ENCODE results near the gene GUK1. TPM values are rescaled to one million over a fixed set of nuclear protein-coding genes. Genes with fewer than 3 reads are reported as not detected.
"Not testable (repeated sequence)": the region's sequence is repeated elsewhere in the genome, so short reads cannot be mapped to it uniquely, and the experiment has no call there.

The GUK1 gene
- polyA plus RNA-seq, 1 donor, result 153 TPM

- DNase-seq, result no peak
Measured at GRCh38 chr1:228163007-228163753, 23.1 kb downstream of the GUK1 start.

DNA sequence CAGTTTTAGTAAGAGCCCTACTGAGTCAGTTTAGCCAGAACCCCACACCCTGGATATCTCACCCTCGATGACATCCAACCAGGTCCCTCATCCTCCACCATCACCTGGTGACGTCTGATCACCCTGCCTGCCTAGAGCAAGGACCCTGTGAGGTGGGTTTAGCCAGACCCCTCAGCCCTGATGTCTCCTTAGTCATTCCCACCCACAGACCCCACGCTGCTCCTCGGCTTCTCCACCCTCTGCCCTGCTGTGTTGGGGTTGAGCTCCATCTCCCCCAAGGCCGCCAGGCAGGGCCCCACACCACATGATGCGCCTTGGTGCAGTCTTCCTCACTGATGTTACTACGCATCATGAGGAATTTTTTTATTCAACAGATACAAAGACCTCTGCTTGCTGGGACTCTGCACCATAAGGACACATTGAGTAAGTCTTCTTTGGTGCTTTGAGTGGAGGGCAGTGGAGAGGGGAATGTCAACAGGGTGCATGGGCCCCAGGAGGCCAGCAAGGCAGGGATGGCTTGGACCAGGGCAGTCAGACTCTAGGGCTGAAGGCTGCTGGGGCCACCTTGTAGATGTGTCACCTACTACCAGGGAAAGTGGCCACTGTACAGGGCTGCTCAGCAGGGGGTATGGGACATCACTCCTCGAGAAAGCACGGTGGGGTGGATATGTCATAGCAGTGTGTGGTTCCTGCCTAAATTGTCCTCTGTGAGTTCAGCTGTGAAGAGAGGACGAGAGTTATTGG is 23.9 kb downstream of the GUK1 start:
- no peak for DNase-seq

GRCh38 chr1:228164561-228165371 is 24.7 kb downstream of the GUK1 start:
- no peak for DNase-seq

GRCh38 chr1:228165372-228166169 is 25.5 kb downstream of the GUK1 start, which contains the start of gene IBA57:
TSS of gene IBA57 (plus strand) at chr1:228165804. CDS start at chr1:228165817, 13 bp downstream.
- peak; percentile 99 for DNase-seq

- DNase-seq, result peak; percentile 62
Measured at GRCh38 chr1:228166170-228166936, 26.3 kb downstream of the GUK1 start.

DNA sequence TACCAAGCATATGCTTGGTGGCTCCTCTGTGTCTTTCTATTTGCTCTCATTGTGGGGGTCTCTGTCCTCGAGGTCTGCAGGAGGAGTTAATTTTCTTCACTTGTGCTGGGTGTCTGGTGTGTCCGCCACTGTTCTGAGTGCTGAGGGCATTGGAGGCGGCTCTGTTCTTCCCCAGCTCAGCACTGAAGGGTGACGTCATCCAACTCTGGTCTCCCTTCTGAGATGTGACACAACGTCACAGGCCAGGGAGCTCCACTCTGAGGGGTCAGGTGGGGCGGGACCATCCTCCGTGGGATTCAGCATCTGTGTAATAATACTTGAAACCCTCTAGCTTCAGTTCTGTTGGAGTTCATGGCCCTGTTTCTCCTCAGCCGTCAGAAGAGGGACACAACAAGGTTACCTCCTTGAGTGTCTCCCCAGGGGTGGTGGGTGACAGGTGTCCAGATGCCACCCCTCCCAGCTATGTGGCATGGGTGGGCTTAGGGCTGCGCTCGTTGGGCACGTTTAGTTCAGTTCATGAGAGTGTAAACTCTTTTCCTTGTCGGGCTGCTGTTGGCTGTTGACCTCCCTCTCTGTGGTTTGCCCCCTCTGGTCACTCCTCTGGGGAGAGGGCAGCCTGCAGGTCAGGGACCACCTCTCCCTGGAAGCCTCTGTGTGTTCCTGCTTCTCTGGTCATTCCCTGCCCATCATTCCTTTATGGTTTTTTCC is 28.6 kb downstream of the GUK1 start:
- DNase-seq, result no peak

DNA sequence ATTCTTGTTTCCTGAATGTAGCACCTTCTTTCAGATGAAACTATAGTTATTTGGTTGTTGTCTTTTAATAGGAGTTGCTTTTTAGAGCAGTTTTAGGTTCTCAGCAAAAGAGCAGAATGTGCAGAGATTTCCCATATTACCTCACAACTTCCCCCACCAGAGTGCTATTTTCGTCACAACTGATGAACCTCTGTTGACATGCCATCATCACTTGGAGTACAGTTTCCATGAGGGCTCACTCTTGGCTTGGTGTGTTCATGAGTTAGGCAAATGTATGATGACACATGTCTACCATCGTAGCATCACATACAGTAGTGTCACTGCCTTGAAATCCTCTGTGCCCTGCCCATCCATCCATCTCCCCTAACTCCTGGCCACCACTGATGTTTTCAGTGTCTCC is 29.3 kb downstream of the GUK1 start:
- DNase-seq, result no peak

GRCh38 chr1:228170666-228171065 is 30.6 kb downstream of the GUK1 start:
- DNase-seq, result no peak

DNA sequence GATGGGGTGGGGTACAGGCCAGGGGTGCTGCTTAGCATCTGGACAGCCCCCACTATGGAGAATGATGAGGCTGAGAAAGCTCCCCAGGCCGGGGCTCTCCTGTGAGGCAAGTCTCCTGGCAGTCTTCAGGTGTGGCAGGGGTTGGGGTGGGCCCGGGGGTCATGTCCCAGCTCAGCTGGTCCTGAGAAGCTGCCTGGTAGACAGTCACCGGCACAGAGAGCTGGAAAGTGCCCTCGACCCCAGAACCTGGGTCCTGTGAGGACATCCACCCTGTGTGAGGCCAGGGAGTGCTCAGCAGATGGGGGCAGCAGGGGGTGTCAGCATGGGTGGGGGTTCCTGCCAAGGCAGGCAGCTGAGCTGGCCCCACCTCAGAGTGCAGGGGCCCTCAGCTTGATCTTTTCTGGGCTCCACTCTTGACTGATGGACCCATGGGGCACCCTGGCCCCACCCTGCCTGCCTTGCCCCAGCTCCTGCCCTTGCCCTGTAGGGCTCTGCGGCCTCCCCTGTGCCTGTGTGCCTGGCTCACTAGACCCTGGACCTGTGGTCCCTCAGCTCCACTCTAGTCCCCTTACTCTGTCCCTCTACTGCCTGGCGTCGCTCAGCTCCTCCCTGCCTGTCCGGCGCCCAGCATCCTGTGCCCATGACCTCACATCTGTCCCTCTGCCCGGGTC is 31.3 kb downstream of the GUK1 start:
- no peak for DNase-seq

DNA sequence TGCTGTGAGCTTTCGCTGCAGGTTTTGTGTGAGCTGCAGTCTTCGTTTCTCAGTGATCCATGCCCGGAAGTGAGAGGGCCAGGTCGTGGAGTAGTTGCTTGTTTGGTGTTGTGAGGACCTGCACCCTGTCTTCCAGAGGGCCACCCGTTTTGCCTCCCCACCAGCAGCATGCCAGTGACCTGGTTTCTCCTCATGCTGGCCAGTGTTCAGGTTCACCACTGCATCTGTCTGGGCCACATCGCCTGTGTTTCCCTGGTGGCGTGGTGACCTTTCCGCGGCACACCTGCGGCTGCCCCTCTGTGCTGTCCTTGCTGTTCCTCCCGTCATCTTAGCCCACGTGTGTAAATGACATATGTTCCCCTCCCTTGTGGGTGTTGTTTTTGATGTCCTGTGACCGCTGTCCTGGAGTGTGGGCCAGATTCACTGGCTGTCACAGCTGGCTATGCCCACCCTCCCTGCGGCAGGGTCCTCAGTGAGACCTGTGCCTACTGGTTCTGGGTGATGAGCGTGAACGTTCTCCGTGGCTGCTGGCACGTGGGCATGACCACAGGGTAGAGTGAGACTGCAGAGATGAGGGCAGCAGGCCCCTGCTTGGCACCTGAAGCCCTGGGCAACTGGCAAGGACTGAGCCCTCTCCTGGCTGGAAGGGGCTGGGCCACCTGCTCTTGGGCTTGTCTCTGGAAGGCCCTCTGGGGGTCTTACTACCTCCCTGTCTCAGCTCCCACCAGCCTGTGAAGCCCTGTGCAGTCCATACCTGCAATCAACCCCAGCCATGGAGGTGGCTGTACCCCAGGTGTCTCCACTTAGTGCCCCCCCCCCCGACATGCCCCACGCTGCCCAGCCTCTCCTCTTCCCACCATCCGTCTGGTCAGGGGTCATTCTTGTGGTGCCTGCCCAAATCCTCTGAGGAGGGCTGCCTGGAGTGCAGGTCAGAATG is 32.8 kb downstream of the GUK1 start:
- DNase-seq, result no peak

DNA sequence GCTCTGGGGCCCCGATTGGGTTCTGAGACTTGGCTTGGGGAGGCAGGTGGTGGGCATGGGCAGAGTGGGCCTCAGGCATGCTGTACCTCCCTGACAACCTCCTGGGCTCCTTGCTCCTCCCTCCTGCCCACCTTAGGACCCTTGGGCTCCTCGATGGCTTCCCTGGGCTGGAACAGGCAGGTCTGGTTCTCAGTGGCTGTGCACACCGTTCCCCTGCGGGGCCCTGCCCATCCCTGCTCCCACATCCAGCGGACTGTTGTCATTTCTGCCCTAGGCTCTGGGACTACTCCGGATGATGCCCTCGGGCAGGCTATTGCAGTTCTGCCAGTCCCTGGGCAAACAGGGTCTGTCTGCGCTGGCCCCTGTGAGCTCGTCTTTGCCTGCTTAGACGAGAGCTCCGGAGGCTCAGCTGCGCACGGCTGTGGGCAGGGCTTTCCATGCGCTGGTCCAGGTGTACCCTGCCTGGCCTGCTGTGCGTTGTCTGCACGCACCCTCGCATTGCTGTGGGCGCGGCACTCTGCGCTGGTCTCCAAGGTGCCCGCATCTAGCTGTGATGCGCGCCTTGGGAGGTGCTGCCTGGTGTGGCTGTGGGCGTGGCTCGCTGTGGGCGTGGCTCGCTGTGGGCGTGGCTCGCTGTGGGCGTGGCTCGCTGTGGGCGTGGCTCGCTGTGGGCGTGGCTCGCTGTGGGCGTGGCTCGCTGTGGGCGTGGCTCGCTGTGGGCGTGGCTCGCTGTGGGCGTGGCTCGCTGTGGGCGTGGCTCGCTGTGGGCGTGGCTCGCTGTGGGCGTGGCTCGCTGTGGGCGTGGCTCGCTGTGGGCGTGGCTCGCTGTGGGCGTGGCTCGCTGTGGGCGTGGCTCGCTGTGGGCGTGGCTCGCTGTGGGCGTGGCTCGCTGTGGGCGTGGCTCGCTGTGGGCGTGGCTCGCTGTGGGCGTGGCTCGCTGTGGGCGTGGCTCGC is 33.7 kb downstream of the GUK1 start:
- DNase-seq, result not testable (repeated sequence)

DNA sequence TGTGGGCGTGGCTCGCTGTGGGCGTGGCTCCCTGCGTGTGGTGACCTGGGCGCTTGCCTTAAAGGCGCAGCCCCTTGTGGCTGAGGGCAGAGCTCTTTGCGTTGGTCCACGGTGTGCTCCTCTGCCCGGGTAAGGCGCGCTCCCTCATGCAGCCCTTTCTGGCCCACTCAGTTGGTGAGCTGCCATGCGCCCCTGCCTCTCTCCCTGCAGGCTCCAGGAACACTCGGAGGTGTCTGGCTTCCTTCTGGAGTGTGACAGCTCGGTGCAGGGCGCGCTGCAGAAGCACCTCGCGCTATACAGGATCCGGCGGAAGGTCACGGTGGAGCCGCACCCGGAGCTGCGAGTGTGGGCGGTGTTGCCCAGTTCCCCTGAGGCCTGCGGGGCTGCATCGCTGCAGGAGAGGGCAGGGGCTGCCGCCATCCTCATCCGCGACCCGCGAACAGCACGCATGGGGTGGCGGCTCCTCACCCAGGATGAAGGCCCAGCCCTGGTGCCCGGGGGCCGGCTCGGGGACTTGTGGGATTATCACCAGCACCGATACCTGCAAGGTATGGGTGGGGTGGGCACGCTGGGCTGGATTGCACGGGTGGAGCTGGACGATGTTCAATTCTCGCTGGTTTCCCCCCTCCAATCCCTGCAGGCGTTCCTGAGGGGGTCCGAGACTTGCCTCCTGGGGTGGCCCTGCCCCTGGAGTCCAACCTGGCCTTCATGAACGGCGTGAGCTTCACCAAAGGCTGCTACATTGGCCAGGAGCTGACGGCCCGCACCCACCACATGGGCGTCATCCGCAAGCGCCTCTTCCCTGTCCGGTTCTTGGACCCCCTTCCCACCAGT is 34.6 kb downstream of the GUK1 start:
- no peak for DNase-seq

DNA sequence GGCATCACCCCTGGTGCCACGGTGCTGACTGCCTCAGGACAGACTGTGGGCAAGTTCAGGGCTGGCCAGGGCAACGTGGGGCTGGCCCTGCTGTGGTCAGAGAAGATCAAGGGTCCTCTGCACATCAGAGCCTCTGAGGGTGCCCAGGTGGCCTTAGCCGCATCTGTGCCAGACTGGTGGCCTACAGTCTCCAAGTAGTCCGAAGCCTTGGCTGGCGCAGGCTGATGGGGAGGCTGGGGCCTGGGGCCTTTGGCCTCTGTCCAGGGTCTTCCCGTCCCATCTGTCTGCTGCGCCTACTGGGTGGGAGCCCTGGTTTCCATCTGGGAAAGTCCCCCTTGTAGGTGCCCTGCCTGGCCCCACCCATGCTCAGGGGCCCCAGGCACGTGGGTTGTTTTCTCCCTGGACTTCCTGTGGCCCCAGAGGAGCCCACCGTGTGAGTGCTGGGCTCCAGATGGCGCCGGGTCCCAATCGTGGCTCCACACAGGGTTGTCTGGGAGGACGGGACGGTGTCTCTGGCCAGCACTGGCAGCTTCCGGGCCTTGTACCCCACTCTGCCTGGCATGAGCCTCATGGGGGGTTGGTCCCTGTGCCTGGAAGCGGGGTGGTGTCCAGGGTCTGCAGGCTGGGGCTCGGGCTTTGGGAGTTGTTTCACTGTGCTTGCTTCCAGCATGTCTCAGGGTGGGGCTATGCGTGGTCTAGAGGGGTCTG is 35.4 kb downstream of the GUK1 start:
- no peak for DNase-seq

DNA sequence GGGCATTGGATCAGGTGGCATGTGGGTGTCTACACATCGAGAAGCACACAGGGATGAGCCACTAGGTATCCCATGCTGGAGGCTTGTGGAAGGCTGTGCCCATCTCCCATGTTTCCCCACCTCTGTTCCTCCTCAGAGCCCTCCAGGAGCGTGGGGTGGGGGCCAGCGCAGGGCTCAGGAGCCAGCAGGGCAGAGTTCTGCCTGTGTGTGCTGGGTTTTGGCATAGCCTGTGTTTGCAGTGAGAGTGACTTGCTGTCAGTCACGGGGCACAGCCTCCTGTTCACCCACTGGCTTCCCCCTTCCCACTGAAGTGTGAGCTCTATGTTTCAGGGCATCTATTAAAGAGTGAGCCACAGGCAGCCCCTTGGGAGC is 35.9 kb downstream of the GUK1 start:
- DNase-seq, result no peak

GRCh38 chr1:228176461-228177182 is 36.5 kb downstream of the GUK1 start:
- DNase-seq, result no peak

GRCh38 chr1:228177183-228177475 is 37.0 kb downstream of the GUK1 start:
- DNase-seq, result no peak

Measured in hindlimb muscle (tissue), 1 donor.